Measurements from ENCODE around the gene LYSET.
"Not testable (repeated sequence)": the region's sequence is repeated elsewhere in the genome, so short reads cannot be mapped to it uniquely, and the experiment has no call there.

LYSET gene

DNA sequence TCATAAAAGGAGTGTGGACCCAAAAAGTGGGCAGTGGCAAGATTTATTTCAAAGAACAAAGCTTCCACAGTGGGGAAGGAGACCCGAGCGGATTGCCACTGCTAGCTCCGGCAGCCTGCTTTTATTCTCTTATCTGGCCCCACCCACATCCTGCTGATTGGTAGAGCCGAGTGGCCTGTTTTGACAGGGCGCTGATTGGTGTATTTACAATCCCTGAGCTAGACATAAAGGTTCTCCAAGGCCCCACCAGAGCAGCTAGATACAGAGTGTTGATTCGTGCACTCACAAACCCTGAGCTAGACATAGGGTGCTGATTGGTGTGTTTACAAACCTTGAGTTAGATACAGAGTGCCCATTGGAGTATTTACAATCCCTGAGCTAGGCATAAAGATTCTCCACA is 15.5 kb upstream of the LYSET start:
- not testable (repeated sequence) for DNase-seq

DNA sequence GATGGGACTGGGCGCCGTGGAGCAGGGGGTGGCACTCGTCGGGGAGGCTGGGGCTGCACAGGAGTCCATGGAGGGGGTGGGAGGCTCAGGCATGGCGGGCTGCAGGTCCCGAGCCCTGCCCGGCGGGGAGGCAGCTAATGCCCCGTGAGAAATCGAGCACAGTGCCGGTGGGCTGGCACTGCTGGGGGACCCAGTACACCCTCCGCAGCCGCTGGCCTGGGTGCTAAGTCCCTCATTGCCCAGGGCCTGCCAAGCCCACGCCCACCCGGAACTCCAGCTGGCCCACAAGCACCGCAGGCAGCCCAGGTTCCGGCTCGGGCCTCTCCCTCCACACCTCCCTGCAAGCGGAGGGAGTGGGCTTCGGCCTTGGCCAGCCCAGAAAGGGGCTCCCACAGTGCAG is 15.0 kb upstream of the LYSET start:
- DNase-seq: not testable (repeated sequence)

DNA sequence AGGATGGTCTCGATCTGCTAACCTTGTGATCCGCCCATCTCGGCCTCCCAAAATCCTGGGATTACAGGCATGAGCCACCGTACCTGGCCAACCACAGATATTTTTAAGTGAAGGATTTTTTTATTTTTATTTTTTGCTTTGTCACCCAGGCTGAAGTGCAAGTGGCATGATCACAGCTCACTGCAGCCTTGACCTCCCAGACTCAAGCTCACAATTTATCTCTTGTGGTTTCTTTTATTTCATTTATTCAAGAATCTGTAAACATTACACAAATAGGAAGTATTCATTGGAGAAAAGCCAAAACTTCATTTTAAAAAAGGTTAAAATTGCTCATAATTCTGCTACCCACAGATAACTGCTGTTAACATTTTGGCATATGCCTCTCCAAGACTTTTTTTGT is 13.7 kb upstream of the LYSET start:
- no peak for DNase-seq

DNA sequence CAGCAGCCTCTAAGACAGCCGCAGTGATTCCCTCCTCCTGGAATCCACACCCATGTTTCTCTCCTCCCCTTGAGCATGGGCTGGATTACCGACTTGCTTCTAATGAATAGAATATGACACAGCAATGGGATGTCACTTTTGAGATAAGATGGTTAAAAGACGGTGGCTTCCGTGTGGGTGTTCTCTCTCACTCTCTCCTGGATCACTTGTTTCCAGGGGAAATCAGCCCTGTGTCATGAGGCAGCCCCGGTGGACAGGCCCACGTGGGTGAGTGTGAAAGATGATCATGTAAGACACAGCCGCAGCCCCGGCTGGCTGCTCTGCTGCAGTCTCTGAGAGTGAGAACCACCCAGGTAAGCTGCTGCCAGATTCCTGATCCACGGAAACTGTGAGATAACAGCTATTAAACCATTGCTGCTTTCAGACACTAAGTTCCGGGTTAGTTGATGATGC is 11.1 kb upstream of the LYSET start:
- no peak for DNase-seq

DNA sequence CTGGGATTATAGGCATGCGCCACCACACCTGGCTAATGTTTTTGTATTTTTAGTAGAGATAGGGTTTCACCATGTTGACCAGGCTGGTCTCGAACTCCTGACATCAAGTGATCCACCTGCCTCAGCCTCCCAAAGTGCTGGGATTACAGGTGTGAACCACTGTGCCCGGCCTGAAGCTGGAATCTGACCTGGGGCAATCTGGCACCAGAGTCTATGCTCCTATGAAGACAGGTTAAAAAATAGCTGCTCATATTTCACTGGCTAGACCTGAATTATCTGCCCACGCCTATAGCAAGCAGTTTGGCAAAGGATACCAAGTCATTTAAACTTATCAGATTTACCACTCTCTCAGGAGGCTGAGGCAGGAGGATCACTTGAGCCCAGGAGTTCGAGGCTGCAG is 10.4 kb upstream of the LYSET start:
- not testable (repeated sequence) for DNase-seq

DNA sequence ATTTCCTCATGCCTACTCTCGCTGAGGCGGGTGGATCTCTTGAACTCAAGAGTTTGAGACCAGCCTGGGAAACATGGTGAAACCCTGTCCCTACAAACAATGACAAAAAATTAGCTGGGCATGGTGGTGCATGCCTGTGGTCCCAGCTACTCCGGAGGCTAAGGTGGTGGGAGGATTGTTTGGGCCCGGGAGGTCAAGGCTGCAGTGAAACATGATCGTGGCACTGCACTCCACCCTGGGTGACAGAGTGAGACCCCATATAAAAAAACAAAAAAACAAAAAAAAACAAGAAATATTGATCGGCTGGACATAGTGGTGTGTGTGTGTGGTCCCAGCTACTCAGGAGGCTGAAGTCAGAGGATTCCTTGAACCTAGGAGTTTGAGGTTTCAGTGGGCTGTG is 9.6 kb upstream of the LYSET start:
- no peak for DNase-seq

DNA sequence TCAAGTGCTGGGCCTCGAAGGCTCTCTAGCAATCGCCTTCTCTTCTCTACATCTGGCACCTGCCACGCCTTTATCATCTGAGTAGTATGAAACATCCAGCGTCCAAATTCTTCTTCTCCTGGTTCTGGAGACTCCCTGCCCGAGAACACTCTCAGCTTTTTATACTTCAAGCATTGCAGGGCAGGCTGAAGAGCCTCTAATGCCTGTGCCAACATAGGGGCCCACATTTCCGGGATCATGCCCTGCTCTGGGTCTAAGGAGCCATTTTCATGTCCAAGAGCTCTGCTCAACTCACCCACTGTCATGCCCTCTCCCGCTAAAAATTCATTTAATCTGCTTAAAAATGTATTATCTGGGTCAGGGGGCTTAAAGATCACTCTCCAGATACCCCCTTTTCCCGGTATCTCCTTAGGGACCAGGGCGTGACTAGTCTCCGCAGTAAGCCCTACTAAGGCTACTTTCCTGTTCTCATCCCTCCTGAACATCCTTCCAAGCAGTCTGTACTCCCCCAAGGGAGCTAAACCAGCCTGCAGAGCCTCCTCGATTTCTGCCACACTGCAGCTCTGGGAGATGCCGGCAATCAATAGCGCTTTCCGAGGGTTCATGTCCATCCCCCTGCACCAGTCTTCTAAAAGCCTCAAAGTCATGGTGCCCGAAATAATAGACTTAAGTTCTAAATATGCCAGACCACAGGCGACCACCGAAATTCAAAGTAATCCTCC is 1.4 kb upstream of the LYSET start:
- no peak for DNase-seq

DNA sequence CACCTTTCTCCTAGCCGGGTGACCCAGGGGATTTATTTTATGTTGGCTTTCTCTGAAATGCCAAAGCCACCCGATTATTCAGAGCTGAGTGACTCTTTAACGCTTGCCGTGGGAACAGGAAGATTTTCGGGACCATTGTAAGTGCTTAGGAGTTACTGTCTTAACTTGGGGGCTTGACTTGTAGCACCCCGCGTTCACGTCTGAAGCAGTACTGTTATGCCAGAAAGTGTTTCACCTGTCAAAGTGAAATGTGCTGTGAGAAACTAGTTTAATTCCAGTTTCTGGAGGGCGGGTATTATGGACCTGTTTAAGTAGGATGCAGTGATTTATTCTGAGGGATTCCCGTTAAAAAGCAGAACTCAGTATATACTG is 218 bp downstream of the LYSET start:
- no peak for DNase-seq

DNA sequence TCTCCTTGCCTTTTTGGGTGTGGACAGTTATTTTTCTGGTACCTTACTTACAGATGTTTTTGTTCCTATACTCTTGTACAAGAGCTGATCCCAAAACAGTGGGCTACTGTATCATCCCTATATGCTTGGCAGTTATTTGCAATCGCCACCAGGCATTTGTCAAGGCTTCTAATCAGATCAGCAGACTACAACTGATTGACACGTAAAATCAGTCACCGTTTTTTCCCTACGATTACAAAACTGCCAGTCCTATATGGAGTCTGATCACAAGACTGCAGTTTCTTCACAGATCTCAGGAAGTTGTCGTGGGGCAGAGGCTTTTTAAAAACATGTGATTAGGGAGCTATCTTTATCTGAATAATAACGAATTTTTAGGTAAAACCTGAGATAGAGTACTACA is 1.3 kb downstream of the LYSET start:
- no peak for DNase-seq

DNA sequence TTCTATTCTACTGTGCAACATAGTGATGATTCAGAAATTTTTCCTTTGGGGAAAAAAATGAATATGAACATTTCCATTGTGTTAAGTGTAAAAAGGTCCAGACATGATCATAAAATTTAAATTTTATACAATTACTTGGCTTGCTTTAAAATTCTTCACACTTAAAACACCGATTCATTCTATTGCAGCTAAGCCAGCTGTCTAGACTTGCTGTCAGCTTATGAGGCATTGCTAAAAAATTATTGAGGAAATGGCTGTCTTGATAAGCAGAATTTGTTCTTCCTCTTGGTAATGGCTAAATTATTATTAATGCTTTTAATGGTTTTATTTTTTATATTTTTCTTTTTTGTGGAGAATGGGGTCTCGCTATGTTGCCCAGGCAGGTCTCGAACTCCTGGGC is 1.8 kb downstream of the LYSET start:
- no peak for DNase-seq

DNA sequence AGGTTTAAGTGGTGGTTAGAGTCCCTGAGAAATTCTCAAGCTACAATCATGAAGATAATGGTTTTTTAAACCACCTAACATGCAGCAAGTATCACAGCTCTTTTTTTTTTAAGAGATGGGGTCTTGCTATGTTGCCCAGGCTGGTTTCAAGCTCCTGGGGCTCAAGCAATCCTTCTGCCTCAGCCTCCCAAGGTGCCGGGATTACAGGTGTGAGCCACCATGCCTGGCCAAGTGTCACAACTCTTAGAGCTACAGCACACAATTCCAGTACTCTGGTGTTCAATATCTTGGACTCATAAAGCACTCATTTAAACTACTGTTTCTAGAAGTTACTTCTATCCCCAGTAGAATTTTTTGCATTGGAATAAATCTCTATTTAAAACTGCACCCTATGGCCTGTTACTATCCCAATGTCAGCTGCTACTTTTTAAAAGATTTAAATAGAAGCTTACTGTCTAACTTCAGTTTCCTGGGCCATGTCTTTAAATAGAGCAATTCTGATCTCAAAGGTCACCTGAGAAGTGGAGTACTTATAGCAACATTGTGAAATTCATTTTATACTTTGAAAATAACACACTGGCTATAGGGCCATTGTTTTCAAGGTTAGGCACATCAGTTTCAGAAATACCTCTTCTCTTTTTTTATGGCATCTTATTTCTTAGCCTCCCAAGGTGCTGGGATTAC is 10.3 kb downstream of the LYSET start:
- no peak for DNase-seq

DNA sequence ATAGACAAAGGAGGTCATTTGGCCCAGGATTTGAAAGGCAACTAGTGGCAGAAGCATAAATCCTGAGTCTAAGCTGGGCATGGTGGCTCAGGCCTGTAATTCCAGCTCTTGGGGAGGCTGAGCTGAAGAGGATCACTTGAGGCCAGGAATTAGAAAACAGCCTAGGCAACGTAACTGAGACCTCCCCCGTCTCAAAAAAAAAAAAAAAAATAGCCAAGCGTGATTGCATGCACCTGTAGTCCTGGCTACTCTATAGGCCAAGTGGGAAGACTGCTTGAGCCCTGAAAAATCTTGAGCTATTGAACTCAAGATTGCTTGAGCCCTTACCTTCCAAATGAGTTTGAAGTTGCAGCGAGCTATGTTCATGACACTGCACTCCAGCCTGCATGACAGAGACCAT is 13.9 kb downstream of the LYSET start:
- DNase-seq: no peak

DNA sequence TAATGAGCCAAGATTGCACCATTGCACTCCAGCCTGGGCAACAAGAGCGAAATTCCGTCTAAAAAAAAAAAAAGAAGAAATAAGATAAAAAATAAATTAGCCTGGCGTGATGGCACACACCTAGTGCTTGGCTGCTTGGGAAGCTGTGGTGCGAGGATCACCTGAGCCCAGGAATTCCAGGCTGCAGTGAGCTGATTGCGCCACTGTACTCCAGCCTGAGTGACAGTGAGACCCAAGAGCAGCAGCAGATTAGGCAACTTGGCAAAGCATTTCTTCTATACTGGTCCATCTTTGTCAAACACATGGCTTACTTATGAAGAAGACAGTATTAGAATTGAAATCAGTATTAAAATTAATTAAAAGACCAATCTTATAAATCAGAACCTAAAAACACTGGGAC is 15.4 kb downstream of the LYSET start:
- no peak for DNase-seq

DNA sequence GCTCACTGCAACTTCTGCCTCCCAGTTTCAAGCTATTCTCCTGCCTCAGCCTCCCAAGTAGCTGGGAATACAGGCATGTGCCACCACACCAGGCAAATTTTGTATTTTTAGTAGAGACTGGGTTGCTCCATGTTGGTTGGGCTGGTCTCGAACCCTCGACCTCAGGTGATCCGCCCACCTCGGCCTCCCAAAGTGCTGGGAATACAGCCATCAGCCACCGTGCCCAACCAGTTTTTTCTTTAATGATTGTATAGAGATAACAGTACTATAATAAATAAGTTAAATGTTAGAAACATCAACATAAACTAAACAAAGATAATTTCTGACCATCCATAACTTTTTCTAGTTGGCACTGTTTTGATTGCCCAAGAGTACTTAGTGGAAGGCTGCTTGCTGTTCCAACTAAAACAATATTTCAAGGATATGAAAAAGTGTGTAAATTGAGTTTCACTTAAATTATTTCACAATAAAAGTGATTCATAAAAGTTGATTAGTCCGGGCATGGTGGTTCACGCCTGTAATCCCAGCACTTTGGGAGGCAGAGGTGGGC is 16.1 kb downstream of the LYSET start:
- no peak for DNase-seq

DNA sequence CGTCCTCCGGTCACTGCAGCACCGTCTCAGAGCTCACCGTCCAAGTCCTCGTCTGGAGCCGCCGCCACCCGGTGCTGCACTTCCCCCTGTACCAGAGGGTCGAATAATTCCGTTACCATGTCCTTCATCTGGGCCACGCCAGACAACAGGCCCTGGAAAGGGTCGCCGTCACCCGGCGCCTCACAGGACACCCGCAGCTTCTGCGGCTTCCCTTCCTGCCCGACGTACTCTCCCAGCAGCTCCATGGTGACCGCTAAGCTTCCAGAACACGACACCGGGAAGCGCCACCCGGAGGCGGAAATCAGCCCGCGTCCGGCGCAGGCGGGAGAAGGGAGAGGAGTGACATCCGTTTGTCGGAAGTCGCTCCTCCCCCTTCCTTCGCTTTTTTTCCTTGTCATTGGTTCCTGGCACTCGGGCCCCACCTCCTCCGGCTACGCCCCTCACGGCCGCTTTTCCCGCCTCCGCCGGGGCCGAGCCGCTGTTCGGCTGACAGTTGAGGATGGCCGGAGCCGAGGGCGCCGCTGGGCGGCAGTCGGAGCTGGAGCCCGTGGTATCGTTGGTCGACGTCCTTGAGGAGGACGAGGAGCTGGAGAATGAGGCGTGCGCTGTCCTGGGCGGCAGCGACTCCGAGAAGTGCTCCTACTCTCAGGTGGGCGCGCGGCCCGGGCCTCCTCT is 21.8 kb downstream of the LYSET start, which contains the start of the genes GON7 and UBR7:
Gene GON7, minus strand, starts transcription at position 273 of the 675 bp plus-strand sequence. Its CDS starts 28 bp downstream, at position 245.
Gene UBR7, plus strand, starts transcription at position 464 of the 675 bp plus-strand sequence. Its CDS starts 36 bp downstream, at position 500.
- DNase-seq: peak; percentile 88

DNA sequence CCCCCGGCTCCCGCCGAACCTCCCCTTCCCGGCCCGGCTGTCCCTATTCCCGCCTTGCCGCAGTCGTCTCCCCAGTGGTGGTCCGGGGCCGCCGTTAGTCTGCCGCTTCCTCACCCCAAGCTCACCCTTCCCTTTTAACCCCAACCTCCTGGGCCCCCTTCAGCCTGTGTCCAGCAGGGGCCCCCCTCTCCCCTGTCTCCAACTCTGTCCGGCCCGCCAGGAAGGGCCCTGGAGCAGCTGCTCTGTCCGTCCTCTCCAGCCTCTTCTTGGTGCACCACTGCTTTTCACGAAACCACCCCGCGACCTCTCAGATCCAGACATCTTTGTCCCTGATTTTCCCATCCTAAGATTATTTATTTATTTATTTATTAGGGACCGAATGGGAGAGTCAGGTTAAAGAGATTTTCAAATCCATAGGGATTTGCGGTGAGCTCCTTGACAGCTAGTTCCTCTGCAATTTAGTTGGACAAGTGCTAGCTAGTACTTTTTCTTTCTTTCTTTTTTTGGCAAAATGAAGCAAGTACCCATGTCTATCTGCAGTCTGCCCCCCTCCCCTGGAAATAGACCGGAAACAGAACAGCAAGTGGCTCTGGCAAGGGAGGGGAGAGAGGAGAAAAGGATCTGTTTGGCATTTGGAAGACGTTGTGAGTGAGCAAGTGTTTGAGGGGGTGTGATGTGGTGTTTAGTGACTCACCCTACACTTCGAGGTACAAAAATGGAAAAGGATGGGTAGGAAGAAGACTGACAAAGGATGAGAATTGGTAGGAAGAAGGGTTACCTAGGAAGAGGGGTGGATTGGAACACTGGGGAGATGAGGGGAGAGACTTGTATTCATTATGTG is 22.6 kb downstream of the LYSET start:
- DNase-seq: no peak

DNA sequence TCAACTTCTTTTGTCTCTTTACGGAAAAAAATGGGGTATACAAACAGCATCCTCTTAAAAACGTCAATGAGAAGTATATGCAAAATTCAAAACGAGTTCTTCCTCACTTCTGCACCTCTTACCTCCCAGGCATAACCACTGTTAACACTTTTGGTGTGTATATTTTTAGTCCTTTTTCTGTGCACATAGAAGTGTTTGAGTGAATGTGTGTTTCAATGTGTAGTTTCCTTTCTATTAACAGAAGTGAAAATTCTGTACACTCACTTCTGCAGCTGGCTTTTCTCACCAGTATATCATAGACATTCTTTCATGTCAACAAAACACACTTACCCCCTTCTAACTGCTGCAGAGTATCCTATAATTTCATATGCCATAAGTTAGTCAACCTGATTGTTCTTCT is 27.3 kb downstream of the LYSET start:
- no peak for DNase-seq

DNA sequence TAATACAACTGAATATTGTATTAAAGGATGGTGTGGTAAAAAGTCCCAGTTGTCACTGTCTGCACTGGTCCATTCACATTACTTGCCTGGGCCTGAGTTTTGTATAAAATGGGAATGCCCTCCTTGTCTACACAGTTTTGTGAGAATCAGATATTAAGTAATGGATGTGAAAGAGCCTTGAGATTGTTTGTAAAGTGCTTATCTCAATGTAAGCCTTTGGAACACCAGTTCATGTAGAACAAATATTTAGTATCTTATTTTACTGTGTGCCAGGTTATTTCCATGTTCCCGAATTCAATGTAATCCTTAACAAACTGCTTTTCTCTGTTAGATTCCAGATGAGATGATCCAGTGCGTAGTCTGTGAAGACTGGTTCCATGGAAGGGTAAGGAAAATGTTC is 29.5 kb downstream of the LYSET start:
- DNase-seq: no peak

DNA sequence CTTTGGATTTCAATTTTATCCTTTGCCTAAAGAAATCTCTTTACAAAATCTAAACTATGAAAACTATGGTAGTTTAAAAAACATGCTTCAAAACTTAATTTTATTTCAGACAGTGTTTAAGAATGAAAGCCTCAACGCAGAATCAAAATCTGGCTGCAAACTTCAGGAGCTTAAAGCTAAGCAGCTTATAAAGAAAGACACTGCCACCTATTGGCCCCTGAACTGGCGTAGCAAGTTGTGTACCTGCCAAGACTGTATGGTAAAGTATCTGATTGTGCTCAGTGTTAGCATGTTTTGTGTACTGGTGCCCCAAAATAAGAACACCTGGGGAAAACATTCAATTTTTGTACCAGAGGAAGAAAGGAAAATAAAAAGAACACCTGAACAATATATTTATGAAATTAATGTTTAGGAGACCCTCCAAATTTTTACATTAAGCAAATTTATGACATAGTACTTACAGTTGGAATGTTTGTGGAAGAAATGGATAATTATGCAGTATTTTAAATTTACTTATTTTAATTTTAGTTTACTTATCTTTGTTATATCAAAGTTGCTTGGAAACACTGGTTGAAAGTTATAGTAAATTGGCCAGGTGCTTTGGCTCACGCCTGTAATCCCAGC is 34.1 kb downstream of the LYSET start:
- DNase-seq: no peak

DNA sequence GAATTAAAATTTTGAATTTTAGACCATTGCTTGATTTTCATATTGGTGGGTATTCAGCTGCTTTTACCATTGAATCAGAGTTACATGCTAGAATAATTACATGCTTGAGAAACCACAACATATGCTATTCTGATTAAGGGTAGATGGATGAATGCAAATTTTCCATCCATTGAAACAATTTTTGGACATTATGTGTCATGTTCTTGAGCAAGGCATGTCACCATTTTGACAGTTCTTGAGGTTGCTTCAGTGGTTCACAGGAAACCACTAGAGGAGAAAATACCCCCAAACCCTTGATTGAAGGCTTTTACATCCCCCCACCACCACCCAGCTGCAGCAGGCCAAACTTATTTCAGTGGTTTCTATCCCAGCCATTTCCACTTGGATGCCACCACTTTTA is 35.4 kb downstream of the LYSET start:
- no peak for DNase-seq

DNA sequence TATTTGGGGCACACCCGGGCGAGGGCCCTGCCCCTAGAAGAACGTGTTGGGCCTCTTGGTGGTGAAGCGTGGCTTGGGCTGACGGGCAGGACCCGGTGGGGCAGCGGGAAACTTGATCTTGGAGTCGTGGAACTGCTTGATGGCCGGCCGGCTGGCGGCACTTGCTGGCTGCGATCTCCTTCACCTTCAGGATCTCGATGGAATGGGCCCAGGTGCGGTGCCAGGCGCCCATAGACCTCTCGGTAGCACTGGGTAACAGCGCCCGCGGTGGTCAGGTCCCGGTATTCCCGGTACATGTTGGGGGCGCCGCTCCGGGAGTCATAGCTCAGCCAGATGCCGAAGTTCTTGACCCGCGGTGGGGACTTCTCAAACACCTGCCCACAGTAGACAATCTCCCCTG is 38.4 kb downstream of the LYSET start:
- no peak for DNase-seq

DNA sequence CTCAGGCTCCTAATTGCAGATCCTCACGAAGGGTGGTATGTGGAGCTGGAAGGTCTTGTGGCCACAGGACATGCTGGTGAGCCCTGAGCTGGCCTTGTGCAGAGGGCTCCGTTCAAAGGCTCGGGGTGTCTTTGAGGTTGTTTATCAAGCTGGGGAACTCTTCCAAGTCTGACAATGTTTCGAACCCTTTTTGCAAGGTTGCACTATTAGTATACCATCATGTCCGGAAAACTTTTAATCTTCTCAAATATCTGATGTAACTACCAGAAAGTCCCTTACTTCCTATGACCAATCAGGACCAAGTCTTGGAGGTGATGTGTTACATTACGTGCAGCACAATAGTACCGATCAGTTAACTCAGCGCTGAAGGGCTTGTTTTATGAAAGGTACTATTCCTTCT is 43.4 kb downstream of the LYSET start:
- no peak for DNase-seq
